ENCODE data around the gene PANK4.

DNA sequence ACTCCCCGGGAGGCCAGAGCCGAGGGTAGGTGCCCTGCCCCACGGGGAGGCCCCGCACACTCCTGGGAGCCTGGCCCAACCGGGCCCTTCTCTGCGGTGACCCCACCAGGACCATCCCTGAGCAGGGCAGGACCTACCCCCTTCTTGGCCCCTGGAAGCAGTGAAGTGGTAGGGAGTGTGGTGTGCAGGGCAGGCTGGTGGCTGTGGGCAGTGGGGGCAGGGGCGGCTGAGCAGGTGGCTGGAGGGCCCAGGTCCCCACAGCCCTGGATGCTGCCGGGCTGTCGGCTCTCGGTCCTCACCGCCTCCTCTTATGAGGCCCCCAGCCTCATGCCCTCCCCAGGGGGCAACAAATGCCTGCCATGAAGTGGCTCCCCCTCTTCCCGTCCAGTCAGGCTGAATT lies 30.9 kb downstream of the PANK4 start:
- TF ChIP-seq, protein P1, sequence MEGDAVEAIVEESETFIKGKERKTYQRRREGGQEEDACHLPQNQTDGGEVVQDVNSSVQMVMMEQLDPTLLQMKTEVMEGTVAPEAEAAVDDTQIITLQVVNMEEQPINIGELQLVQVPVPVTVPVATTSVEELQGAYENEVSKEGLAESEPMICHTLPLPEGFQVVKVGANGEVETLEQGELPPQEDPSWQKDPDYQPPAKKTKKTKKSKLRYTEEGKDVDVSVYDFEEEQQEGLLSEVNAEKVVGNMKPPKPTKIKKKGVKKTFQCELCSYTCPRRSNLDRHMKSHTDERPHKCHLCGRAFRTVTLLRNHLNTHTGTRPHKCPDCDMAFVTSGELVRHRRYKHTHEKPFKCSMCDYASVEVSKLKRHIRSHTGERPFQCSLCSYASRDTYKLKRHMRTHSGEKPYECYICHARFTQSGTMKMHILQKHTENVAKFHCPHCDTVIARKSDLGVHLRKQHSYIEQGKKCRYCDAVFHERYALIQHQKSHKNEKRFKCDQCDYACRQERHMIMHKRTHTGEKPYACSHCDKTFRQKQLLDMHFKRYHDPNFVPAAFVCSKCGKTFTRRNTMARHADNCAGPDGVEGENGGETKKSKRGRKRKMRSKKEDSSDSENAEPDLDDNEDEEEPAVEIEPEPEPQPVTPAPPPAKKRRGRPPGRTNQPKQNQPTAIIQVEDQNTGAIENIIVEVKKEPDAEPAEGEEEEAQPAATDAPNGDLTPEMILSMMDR (IDR thresholded peaks at IDR 0.05; ENCODE audit: low read depth, low read length, missing input control): no peak
- TF ChIP-seq, protein P2, sequence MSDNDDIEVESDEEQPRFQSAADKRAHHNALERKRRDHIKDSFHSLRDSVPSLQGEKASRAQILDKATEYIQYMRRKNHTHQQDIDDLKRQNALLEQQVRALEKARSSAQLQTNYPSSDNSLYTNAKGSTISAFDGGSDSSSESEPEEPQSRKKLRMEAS (IDR thresholded peaks at IDR 0.05): no peak
- TF ChIP-seq, protein P3, sequence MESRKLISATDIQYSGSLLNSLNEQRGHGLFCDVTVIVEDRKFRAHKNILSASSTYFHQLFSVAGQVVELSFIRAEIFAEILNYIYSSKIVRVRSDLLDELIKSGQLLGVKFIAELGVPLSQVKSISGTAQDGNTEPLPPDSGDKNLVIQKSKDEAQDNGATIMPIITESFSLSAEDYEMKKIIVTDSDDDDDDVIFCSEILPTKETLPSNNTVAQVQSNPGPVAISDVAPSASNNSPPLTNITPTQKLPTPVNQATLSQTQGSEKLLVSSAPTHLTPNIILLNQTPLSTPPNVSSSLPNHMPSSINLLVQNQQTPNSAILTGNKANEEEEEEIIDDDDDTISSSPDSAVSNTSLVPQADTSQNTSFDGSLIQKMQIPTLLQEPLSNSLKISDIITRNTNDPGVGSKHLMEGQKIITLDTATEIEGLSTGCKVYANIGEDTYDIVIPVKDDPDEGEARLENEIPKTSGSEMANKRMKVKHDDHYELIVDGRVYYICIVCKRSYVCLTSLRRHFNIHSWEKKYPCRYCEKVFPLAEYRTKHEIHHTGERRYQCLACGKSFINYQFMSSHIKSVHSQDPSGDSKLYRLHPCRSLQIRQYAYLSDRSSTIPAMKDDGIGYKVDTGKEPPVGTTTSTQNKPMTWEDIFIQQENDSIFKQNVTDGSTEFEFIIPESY (IDR thresholded peaks at IDR 0.05): no peak
- TF ChIP-seq TAF1 (conservative IDR thresholded peaks at IDR 0.05): no peak
- TF ChIP-seq SP1 (IDR thresholded peaks at IDR 0.05): no peak
- no peak for TF ChIP-seq YY1 (IDR thresholded peaks at IDR 0.05)
- TF ChIP-seq RAD21 (IDR thresholded peaks at IDR 0.05): no peak
- TF ChIP-seq, protein P4, sequence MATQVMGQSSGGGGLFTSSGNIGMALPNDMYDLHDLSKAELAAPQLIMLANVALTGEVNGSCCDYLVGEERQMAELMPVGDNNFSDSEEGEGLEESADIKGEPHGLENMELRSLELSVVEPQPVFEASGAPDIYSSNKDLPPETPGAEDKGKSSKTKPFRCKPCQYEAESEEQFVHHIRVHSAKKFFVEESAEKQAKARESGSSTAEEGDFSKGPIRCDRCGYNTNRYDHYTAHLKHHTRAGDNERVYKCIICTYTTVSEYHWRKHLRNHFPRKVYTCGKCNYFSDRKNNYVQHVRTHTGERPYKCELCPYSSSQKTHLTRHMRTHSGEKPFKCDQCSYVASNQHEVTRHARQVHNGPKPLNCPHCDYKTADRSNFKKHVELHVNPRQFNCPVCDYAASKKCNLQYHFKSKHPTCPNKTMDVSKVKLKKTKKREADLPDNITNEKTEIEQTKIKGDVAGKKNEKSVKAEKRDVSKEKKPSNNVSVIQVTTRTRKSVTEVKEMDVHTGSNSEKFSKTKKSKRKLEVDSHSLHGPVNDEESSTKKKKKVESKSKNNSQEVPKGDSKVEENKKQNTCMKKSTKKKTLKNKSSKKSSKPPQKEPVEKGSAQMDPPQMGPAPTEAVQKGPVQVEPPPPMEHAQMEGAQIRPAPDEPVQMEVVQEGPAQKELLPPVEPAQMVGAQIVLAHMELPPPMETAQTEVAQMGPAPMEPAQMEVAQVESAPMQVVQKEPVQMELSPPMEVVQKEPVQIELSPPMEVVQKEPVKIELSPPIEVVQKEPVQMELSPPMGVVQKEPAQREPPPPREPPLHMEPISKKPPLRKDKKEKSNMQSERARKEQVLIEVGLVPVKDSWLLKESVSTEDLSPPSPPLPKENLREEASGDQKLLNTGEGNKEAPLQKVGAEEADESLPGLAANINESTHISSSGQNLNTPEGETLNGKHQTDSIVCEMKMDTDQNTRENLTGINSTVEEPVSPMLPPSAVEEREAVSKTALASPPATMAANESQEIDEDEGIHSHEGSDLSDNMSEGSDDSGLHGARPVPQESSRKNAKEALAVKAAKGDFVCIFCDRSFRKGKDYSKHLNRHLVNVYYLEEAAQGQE (IDR thresholded peaks at IDR 0.05): no peak
- no peak for TF ChIP-seq FOXA1 (IDR thresholded peaks at IDR 0.05)
- no peak for TF ChIP-seq JUND (IDR thresholded peaks at IDR 0.05)
- no peak for TF ChIP-seq GABPA (IDR thresholded peaks at IDR 0.05 in 1 of 2, conservative IDR thresholded peaks at IDR 0.05 in 1 of 2)

Data from liver (tissue), 3 donors.